GM12878 (cell line): ENCODE data around the gene MSGN1.

Experiments
- BHLHE40 ChIP-seq, 2 experiments: fragments of 450-650 bp in 1 of 2; IDR thresholded peaks; 2 replicates each; pipeline ENCODE4 v1.6.1; 2011 to 2017; ENCODE audit warnings: low read depth in 2 of 2, borderline replicate concordance in 1 of 2, improper control_type of control experiment in 1 of 2, low read length in 1 of 2, mild to moderate bottlenecking in 1 of 2
- CHD1 ChIP-seq: IDR thresholded peaks from 2 replicates; pipeline ENCODE4 v1.6.1; 2012; ENCODE audit warnings: low read depth, low read length, improper control_type of control experiment
- EGR1 ChIP-seq, 2 experiments: IDR thresholded peaks; 1 replicate in 1 of 2; 2 replicates in 1 of 2; pipeline ENCODE4 v1.6.1; 2011 to 2012; ENCODE audit warnings: low read depth in 2 of 2, low read length in 2 of 2, borderline replicate concordance in 1 of 2, mild to moderate bottlenecking in 1 of 2, moderate library complexity in 1 of 2
- EZH2 ChIP-seq: IDR thresholded peaks from 2 replicates; pipeline ENCODE4 v1.6.1; 2012; ENCODE audit warnings: low read depth, mild to moderate bottlenecking, control low read depth, inconsistent platforms, low read length, borderline replicate concordance; ENCODE audit not compliant: control insufficient read depth
- JUNB ChIP-seq: IDR thresholded peaks from 2 replicates; pipeline ENCODE4 v1.6.1; 2016; ENCODE audit warnings: antibody characterized with exemption, mild to moderate bottlenecking
- POLR2A ChIP-seq: IDR thresholded peaks from 2 replicates; pipeline ENCODE4 v1.6.1; 2011; ENCODE audit warnings: low read depth, mild to moderate bottlenecking, low read length
- ZZZ3 ChIP-seq: IDR thresholded peaks from 2 replicates; pipeline ENCODE4 v1.6.1; 2011; ENCODE audit warnings: low read depth; ENCODE audit not compliant: control insufficient read depth, insufficient read length
- TF ChIP-seq, protein P1 (sequence below): fragments of 450-650 bp; IDR thresholded peaks from 2 replicates; pipeline ENCODE4 v1.6.1; 2017; ENCODE audit warnings: antibody characterized with exemption, mild to moderate bottlenecking, moderate library complexity

DNA sequence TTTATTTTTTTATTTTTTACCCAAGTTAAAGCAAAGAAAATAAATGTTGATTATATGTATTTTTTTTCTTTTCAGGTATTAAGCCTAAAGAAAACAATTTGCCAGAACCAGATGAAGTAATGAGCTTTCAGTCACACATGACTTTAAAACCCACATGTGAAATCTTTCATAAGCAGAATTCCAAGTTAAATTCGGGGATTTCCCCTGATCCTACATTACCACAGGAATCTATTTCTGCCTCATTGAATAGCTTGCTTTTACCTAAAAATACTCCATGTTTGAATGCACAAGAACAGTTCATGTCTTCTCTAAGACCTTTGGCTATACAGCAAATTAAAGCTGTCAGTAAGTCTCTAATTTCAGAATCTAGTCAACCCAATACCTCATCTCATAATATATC lies 35.7 kb upstream of the MSGN1 start:
- no peak for TF ChIP-seq ZZZ3
- TF ChIP-seq CHD1: no peak
- TF ChIP-seq JUNB: no peak
- TF ChIP-seq BHLHE40 (IDR thresholded peaks at IDR 0.05; ENCODE audit: borderline replicate concordance in 1 of 2, low read depth in 2 of 2, low read length in 1 of 2): no peak
- TF ChIP-seq POLR2A: no peak
- TF ChIP-seq EGR1 (IDR thresholded peaks at IDR 0.05; ENCODE audit: borderline replicate concordance in 1 of 2, low read depth in 2 of 2, low read length in 2 of 2): no peak
- TF ChIP-seq, protein P1, sequence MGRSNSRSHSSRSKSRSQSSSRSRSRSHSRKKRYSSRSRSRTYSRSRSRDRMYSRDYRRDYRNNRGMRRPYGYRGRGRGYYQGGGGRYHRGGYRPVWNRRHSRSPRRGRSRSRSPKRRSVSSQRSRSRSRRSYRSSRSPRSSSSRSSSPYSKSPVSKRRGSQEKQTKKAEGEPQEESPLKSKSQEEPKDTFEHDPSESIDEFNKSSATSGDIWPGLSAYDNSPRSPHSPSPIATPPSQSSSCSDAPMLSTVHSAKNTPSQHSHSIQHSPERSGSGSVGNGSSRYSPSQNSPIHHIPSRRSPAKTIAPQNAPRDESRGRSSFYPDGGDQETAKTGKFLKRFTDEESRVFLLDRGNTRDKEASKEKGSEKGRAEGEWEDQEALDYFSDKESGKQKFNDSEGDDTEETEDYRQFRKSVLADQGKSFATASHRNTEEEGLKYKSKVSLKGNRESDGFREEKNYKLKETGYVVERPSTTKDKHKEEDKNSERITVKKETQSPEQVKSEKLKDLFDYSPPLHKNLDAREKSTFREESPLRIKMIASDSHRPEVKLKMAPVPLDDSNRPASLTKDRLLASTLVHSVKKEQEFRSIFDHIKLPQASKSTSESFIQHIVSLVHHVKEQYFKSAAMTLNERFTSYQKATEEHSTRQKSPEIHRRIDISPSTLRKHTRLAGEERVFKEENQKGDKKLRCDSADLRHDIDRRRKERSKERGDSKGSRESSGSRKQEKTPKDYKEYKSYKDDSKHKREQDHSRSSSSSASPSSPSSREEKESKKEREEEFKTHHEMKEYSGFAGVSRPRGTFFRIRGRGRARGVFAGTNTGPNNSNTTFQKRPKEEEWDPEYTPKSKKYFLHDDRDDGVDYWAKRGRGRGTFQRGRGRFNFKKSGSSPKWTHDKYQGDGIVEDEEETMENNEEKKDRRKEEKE: no peak
- no peak for TF ChIP-seq EZH2
